Subcutaneous adipose tissue (tissue), 4 donors: ENCODE results near the gene IL26. TPM values are rescaled to one million over a fixed set of nuclear protein-coding genes. Genes with fewer than 3 reads are reported as not detected.

Experiments used
- total RNA-seq, 4 donors: library from RNA; depleted of rRNA; stranded (reverse); fragments of >200 nt; gene quantifications; one replicate each; pipeline ENCODE4 v1.1.0, GENCODE V29; 2016
- TF ChIP-seq, protein P1 (sequence below): fragments of 450-650 bp; IDR thresholded peaks from one replicate; pipeline ENCODE4 v1.5.1; 2016; ENCODE audit warnings: low read depth, mild to moderate bottlenecking, control low read depth, antibody characterized with exemption, moderate library complexity

IL26 gene
- total RNA-seq, 4 donors from 2014 or later = not detected

DNA sequence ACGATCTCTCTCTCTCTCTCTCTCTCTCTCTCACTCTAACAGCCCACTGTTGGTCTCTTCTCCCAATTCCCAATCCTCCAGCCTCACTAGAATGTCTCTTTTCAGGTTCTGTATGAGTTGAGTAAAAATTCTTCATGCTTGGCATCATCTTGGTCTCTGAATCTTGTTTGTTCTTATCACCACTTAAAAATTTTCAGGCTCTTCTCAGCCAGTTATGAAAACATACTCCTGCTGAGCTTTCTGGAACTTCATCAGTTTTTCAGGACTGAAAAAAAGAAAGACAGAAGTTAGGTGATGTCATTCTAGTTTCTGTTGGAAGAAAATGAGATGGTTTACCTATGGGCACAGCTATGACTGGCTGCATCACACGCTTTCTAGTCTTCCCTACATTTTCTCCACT is 39.2 kb upstream of the IL26 start:
- TF ChIP-seq, protein P1, sequence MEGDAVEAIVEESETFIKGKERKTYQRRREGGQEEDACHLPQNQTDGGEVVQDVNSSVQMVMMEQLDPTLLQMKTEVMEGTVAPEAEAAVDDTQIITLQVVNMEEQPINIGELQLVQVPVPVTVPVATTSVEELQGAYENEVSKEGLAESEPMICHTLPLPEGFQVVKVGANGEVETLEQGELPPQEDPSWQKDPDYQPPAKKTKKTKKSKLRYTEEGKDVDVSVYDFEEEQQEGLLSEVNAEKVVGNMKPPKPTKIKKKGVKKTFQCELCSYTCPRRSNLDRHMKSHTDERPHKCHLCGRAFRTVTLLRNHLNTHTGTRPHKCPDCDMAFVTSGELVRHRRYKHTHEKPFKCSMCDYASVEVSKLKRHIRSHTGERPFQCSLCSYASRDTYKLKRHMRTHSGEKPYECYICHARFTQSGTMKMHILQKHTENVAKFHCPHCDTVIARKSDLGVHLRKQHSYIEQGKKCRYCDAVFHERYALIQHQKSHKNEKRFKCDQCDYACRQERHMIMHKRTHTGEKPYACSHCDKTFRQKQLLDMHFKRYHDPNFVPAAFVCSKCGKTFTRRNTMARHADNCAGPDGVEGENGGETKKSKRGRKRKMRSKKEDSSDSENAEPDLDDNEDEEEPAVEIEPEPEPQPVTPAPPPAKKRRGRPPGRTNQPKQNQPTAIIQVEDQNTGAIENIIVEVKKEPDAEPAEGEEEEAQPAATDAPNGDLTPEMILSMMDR = no peak

DNA sequence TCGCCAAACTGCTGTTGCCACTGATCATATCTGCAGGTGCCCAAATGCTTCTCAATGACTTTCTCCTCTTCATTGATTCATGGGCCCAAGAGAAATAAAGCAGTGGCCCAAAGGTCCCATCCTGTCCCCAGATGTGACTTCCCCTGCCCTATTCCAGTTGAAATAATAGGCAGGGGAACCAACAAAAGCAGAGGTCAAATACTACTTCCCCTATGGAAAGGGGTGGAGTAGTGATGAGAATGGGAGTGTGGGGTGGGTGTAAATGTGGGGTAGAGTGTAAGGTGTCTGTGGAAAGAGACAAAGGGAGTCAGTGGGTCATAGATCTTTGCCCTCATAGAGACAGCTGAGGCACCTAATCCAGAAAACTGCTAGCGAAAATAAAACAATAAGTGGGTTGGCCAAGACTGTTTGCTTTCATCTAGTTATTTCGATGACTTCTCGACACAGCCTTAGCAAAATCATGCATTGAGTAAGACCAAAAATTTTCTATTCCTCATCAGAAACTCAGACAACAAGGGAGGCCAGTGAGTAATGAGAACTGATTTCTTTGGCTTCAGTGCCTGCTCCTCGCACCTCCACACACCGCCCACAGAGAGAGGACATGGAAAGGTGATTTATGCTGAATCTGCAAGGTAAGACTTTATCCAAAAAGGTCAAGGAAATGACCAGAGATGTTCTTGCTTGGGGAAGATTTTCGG is 38.7 kb upstream of the IL26 start:
- TF ChIP-seq, protein P1 = no peak

DNA sequence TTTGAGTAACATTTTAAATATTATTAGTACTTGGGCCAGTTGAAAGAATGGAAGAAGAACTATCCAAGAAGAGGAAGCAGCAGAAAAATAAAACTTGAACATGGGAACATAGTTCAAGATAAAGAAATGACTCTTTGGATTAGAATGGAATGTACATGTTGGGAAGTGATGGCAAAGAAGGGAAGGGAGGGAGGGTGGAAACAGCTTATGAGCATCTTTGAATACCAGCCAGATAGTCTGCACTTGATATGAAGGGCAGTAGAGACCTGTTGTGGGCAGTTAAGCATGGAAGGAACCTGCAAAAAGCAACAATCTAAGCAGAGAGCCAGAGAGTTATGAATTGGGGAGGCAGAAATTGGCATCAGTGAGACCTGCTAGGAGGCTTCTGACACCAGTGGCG is 37.8 kb upstream of the IL26 start:
- TF ChIP-seq, protein P1 = no peak

DNA sequence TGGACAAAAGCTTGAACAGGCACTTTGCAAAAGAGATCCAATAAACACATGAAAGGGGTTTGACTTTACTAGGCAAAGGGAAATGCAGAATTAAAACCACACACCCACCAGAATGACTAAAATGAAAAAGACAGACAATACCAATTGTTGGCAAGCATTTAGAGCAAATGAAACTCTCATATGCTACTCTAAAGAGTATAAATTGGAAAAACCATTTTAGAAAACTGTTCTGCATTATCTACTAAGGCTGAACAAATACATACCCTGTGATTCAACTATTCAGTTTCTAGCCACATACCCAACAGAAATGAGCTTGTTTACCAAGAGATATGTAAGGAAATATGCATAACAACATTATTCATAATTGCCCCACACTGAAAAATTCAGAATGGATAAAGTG is 36.3 kb upstream of the IL26 start:
- TF ChIP-seq, protein P1 = no peak

DNA sequence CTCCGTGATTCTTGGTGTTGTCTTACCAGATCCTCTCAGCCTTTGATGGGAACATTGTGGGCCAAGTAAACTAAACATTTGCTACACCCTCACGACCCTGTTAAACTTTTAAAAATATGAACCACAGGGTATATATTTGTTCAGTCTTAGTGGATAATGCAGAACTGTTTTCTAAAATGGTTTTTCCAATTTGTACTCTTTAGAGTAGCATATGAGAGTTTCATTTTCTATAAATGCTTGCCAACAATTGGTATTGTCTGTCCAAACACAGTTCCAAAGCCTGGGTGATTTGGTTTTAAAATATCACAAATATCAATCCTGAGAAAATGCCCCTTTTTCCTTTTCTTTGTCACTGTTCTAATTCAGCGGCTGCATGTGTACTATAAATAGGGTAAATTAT is 34.5 kb upstream of the IL26 start:
- TF ChIP-seq, protein P1 = no peak

DNA sequence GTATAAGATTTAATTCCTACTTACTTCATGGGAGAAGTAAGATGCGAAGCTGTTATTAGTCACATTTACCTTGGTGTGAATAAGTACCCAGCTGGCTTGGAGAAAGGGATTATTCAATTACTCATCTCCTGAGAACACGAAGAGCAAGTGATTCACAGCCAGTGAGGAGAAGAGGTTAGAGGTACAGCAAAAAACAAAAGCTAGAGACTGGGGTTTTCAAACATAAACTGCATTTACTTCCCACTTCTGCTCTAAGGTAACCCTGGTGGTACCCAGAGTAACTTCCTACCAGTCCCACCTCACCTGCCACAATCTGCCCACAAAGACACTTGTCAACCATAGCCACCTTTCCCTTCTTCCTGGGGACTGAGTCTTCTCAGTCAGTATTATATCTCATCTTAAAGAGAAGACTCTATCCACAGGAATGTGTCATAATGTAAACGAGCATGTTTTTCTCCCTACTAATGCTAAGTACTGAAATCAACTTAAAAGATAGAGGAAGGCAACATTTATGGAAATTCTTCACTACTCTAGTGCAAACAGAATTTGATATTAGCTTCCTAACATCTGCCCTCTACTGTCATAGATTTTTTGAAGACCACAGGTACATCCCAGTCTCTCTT is 33.8 kb upstream of the IL26 start:
- TF ChIP-seq, protein P1 = no peak

DNA sequence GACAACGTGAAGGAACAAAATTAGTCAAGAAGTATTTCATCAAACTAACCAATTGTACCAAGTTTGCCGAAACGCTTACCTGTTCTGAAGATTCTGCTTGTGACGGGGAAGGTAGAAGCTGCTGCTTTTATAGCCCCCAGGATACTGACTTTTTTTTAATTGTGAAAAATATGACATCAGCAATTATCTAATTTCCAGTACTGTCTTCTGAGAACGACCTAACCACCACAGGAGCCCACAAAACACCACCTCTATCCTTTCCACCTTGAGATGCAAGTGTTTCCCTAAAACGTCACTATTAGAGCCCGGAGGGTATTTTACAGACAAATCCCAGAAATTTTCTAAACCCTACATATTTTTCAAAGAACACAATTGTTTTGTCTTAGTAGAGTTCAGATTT is 27.9 kb upstream of the IL26 start, which contains the start of gene IL22:
TSS of gene IL22 (minus strand) at position 101 of the 400 bp plus-strand sequence. CDS start 156 bp downstream, outside the sequence.
- TF ChIP-seq, protein P1 = no peak
